HG03354 (cell line): ENCODE measurements around the gene AFAP1.

Source experiments
- ATAC-seq: cut with Tn5 transposase; IDR thresholded peaks from one replicate; pipeline ENCODE4 v1.9.1; 2021; ENCODE audit warnings: mild to moderate bottlenecking; ENCODE audit not compliant: unreplicated experiment, poor library complexity, severe bottlenecking

Gene AFAP1

GRCh38 chr4:7737752-7738457, 201.8 kb downstream of the AFAP1 start:
- ATAC-seq: no peak

- ATAC-seq: no peak
Measured at GRCh38 chr4:7737268-7737645, 202.4 kb downstream of the AFAP1 start.

GRCh38 chr4:7736436-7737267, 203.0 kb downstream of the AFAP1 start:
- ATAC-seq: no peak

GRCh38 chr4:7735961-7736360, 203.7 kb downstream of the AFAP1 start:
- ATAC-seq: no peak

- ATAC-seq: no peak
Measured at GRCh38 chr4:7735395-7735794, 204.3 kb downstream of the AFAP1 start.

GRCh38 chr4:7734651-7735260, 204.9 kb downstream of the AFAP1 start:
- ATAC-seq: no peak

GRCh38 chr4:7733801-7734650, 205.6 kb downstream of the AFAP1 start:
- no peak for ATAC-seq

- ATAC-seq: no peak
Measured at GRCh38 chr4:7733201-7733600, 206.5 kb downstream of the AFAP1 start.

- ATAC-seq: no peak
Measured at GRCh38 chr4:7732263-7732662, 207.4 kb downstream of the AFAP1 start.

GRCh38 chr4:7731437-7731836, 208.2 kb downstream of the AFAP1 start:
- no peak for ATAC-seq

- ATAC-seq: no peak
Measured at GRCh38 chr4:7727749-7728148, 211.9 kb downstream of the AFAP1 start.

- no peak for ATAC-seq
Measured at GRCh38 chr4:7726665-7727413, 212.8 kb downstream of the AFAP1 start.

- ATAC-seq: no peak
Measured at GRCh38 chr4:7725951-7726350, 213.7 kb downstream of the AFAP1 start.

GRCh38 chr4:7723625-7724024, 216.0 kb downstream of the AFAP1 start:
- no peak for ATAC-seq

GRCh38 chr4:7722766-7723387, 216.8 kb downstream of the AFAP1 start:
- no peak for ATAC-seq

GRCh38 chr4:7721984-7722551, 217.6 kb downstream of the AFAP1 start:
- no peak for ATAC-seq

- ATAC-seq: no peak
Measured at GRCh38 chr4:7719354-7720174, 220.1 kb downstream of the AFAP1 start.
